SH-SY5Y (cell line): Measurements from ENCODE around the gene HNRNPUL2.

ENCODE experiments used
- GATA2 ChIP-seq: IDR thresholded peaks from 2 replicates; pipeline ENCODE4 v1.6.1; 2011; ENCODE audit warnings: mild to moderate bottlenecking, low read depth, low read length
- GATA3 ChIP-seq: IDR thresholded peaks from 2 replicates; pipeline ENCODE4 v1.6.1; 2011; ENCODE audit warnings: low read depth, mild to moderate bottlenecking, low read length, moderate library complexity

- TF ChIP-seq GATA2 (no peak), GATA3 (no peak)
Measured at GRCh38 chr11:62774407-62774806, 47.1 kb upstream of the HNRNPUL2 start.
